ENCODE measurements around the gene UBQLN3. TPM values are rescaled to one million over a fixed set of nuclear protein-coding genes. Genes with fewer than 3 reads are reported as not detected.

The UBQLN3 gene
- total and polyA plus RNA-seq, 10 donors: 0.29 to 3.7 (median 0.52) TPM; not detected in 3

GRCh38 chr11:5528495-5528894 lies 18.7 kb upstream of the UBQLN3 start:
- H3K36me3 ChIP-seq: no peaks in the 10 kb centered on the region
- H3K27me3 ChIP-seq (replicated peaks in 1 of 7): no peaks in the 10 kb centered on the region
- WGBS, 5 donors: 9 to 23% (median 20%) methylated on average over 1 of the region's 1 CpG
- no peak for DNase-seq
- no peak for TF ChIP-seq POLR2A (IDR thresholded peaks at IDR 0.05)
- no peak for TF ChIP-seq POLR2AphosphoS5 (IDR thresholded peaks at IDR 0.05)
- no peak for TF ChIP-seq CTCF (IDR thresholded peaks at IDR 0.05 in 8 of 11, conservative IDR thresholded peaks at IDR 0.05 in 3 of 11)
- H3K9me3 ChIP-seq: no peaks in the 10 kb centered on the region
- no peaks in the 10 kb centered on the region for H3K4me1 ChIP-seq
- H3K4me3 ChIP-seq: no peak overlapping the region
- H3K27ac ChIP-seq: no peak overlapping the region
- intact Hi-C loops (cut with DNase I; ENCODE audit: low total_unique reads): no loop called here

GRCh38 chr11:5527716-5528115 lies 18.0 kb upstream of the UBQLN3 start:
- H3K36me3 ChIP-seq: no peaks in the 10 kb centered on the region
- no peaks in the 10 kb centered on the region for H3K4me1 ChIP-seq
- intact Hi-C loops (cut with DNase I; ENCODE audit: low total_unique reads): no loop called here
- no peaks in the 10 kb centered on the region for H3K27me3 ChIP-seq (replicated peaks in 1 of 7)
- DNase-seq: no peak
- no peak overlapping the region for H3K4me3 ChIP-seq
- no peaks in the 10 kb centered on the region for H3K9me3 ChIP-seq
- 86 to 96% (median 90%) methylated on average over 4 to 5 of the region's 5 CpGs for WGBS, 5 donors
- no peak overlapping the region for H3K27ac ChIP-seq
- no peak for TF ChIP-seq CTCF (IDR thresholded peaks at IDR 0.05 in 8 of 11, conservative IDR thresholded peaks at IDR 0.05 in 3 of 11)

- Histone ChIP-seq H3K4me1 (no peaks in the 10 kb centered on the region), H3K36me3 (no peaks in the 10 kb centered on the region), H3K27ac (no peak overlapping the region), H3K9me3 (no peaks in the 10 kb centered on the region), H3K27me3 (replicated peaks in 1 of 7) (no peaks in the 10 kb centered on the region), H3K4me3 (no peak overlapping the region)
- TF ChIP-seq POLR2AphosphoS5 (IDR thresholded peaks at IDR 0.05): no peak
- no peak for TF ChIP-seq CTCF (IDR thresholded peaks at IDR 0.05 in 8 of 11, conservative IDR thresholded peaks at IDR 0.05 in 3 of 11)
- no peak for TF ChIP-seq POLR2A (IDR thresholded peaks at IDR 0.05)
- intact Hi-C loops (cut with DNase I; ENCODE audit: low total_unique reads): no loop called here
- no peak for DNase-seq
- WGBS, 5 donors: 81 to 88% (median 85%) methylated on average over 3 of the region's 3 CpGs
Observed at GRCh38 chr11:5524756-5525155, 15.0 kb upstream of the UBQLN3 start.

GRCh38 chr11:5522308-5522707 lies 12.6 kb upstream of the UBQLN3 start:
- H3K4me1 ChIP-seq: no peaks in the 10 kb centered on the region
- no peak overlapping the region for H3K4me3 ChIP-seq
- H3K27me3 ChIP-seq (replicated peaks in 1 of 7): no peaks in the 10 kb centered on the region
- 80 to 94% (median 89%) methylated on average over 2 of the region's 2 CpGs for WGBS, 5 donors
- DNase-seq: no peak
- H3K9me3 ChIP-seq: no peaks in the 10 kb centered on the region
- TF ChIP-seq CTCF (IDR thresholded peaks at IDR 0.05 in 8 of 11, conservative IDR thresholded peaks at IDR 0.05 in 3 of 11): no peak
- TF ChIP-seq POLR2A (IDR thresholded peaks at IDR 0.05): no peak
- TF ChIP-seq POLR2AphosphoS5 (IDR thresholded peaks at IDR 0.05): no peak
- H3K36me3 ChIP-seq: no peaks in the 10 kb centered on the region
- no peak overlapping the region for H3K27ac ChIP-seq
- intact Hi-C loops (cut with DNase I; ENCODE audit: low total_unique reads): no loop called here
